ENCODE data around the gene GAS7.
A peak's percentile ranks its signal among the peaks of the same experiment; 100 is the strongest.
"Not testable (repeated sequence)": the region's sequence is repeated elsewhere in the genome, so short reads cannot be mapped to it uniquely, and the experiment has no call there.

The GAS7 gene

DNA sequence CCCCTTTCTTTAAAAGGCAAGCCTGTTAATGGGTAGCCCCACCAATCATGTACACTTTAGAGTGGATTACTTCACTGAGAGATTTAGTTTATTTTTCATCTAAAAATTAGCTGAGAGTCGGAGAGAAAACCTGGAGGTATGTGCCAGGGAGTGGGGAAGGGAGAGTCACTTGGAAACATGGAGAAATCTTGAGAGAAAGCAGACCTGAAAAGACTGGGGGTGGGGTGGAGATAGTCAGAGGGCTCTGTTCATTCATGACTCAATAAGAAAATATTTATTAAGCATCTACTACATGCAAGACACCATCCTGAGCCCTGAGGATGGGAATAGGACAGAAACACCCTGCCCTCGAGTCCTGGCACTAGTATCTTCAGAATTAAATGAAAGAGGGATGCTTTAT is 265.9 kb downstream of the GAS7 start:
- no peak for DNase-seq

DNA sequence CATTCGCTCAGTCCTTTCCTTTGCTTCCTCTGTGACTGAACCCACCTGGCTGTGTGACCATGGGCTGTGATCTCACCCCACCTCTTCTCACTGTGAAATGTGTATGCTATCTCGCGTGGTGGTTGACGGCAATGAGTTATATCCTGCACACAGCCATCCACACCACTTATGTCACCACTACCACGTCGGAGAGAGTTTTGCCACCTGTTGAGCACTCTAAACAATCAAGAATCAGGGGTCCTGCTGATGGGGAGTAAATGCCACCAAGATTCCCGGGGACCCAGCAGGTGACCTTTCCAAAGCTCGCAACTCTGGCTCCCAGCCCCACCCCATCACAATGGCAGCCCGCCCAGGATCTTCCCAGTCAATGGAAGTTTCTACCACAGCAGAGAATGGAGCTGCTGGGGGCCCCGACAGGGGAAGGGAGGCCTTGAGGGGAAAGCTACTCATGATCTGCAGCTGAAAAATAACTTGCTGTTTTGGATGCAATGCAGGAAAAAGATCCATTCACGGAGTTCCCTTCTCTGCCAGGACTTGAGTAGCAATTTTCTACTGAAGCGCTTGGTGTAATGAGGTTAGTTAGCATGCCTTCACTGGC is 267.2 kb downstream of the GAS7 start:
- no peak for DNase-seq

GRCh38 chr17:9929871-9930270 is 268.5 kb downstream of the GAS7 start:
- DNase-seq, result no peak

- DNase-seq, result no peak
These were observed 269.6 kb downstream of the GAS7 start for GRCh38 chr17:9928601-9929333.

DNA sequence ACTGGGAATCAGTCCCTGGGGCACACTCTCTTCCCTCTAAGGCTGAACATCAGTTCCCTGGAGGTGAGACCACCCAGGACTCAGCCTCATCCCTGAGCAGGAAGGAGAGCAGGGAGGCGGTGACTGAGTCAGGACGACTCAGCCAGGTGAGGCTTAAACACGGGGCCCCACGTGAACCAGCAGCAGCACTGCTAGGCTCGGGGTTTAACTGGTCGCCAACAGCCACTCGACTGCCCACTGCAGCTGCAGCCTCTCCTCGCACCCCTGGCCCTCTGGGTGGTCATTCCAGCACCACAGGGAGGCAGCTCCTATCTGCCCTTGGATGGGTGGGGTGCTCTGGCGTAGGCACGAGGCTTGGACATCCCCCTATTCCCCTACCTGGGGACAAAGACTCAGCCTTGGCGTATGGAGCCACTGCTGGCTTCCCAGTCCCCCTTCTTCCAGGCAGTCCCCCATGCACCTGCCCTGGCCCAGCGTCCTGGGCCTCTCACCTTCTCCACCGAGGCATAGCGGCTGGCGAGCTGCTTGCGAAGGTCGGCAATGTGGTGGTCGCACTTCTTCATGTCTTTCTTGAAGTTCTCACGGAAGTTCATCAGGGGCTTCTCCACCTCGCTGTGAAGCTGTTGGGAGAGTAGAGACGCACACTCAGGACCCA is 272.1 kb downstream of the GAS7 start:
- DNase-seq, result no peak

GRCh38 chr17:9925457-9925856 is 272.9 kb downstream of the GAS7 start:
- no peak for DNase-seq

DNA sequence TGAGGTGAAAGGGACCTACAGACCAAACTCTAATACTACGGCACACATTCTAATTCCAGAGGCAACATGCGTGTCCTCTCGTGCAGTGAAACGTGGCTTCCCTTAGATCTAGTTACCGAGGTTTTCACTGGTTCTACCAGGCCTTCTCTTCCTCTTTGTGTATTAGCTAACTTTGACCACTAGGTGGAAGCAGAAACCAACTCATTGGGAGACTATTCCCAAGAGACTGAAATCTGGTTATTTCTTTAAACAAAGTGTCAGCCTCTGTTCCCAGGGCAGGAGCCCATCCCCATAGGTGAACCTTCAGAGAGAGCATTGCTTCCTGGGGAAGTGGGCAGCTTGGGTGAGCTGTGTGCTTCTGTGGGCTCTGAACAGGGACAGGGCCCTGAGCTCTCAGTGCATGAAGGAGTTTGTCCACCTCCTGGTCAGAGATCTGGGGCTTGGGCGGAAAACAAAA is 273.6 kb downstream of the GAS7 start:
- peak; percentile 16 for DNase-seq

DNA sequence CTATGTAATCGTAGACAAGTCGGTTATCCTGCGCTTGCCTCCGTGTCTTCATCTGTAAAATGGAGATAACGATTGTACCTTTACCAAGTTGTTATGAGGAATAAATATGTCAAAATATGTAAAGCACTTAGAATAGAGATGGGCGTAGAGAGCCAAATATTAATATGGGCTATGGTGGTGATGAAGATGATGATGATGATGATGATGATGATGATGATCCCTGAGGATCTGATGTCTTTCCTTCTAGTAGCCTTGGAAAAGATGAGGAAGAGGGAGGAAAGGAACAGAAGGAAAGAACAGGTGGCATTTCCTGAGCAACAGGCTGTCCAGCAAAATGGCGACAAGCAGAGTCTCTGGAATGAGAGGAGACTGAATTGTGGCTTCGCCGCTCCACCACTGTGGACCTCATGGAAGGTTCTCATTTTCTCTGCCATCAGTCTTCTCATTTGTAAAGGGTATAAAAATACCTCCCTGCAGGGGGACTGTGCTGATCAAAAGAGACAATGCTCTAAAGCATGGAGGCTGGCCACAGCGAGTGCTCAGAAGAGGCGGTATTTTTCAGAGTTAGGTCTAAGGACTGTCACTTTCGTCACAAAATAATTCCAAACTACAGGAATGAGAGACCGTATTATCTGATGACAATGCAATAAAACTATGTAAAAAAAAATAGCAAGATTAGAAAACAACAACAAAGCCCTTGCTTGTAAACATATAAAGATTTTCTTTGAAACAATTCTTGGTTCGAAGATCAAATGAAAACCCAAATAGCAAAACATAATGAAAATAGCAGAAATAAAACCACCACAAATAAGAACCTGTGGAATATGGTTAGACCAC is 276.2 kb downstream of the GAS7 start:
- no peak for DNase-seq

DNA sequence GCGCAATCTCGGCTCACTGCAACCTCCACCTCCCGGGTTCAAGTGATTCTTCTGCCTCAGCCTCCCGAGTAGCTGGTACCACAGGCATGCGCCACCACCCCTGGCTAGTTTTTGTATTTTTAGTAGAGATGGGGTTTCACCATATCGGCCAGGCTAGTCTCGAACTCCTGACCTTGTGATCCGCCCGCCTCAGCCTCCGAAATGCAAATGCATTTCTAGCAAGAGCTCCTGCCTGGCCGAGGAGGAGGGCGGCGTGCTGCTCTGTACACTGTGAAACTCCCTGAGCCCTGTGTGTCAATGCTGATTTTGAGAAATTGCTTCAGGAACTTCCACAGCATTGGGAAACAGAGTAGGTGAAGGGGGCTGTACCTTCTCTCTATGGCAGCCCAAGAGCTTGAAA is 277.2 kb downstream of the GAS7 start:
- not testable (repeated sequence) for DNase-seq

DNA sequence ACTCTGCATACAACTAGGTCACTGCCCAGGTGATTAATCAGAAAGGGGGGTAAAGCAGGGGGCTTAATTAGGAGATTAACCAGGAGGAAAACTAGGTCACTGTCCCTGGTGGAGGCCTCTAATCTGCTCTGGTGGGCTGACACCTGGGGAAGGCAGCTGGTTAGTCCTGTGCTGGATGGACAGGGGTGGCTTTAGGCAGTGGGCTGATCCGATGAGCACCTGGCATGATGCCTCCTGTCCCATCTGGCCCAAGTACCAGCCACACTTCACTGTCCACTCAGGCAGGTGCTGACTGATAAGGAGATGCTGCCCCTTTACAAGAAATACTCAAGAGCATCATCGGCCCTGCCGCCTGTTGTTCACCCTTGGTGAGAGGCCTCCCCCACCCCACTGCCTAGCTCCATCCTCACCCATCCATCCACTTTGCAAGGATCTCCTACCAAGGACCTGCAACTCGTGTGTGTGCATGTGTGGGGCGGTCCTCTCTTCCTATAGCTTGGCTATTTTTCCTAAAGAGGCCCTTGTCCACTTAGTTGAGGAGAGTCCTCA is 279.5 kb downstream of the GAS7 start:
- DNase-seq, result no peak

- DNase-seq, result no peak
These were observed 280.1 kb downstream of the GAS7 start for GRCh38 chr17:9918352-9918751.

GRCh38 chr17:9917801-9918200 is 280.6 kb downstream of the GAS7 start:
- DNase-seq, result no peak

DNA sequence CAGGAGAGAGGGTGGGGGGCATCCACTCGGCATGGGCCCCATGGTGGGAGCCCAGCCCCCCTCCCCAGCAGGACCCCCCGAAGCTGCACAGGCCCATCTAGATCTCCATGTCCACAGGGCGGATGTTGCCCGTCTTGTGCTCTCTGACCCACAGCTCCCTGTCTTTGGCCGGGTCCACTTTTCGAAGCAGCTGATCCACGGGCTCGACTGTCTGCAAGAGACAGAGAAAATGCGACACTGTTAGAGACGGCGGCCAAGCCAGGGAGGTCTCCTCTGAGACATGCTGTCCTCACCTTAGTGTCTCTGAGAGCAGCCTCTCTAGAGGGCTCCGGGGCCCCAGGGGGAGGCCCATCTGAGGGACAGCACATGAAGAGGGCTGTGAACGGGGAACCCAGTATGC is 281.3 kb downstream of the GAS7 start:
- no peak for DNase-seq

- DNase-seq, result no peak
These were observed 282.3 kb downstream of the GAS7 start for GRCh38 chr17:9916108-9916507.

DNA sequence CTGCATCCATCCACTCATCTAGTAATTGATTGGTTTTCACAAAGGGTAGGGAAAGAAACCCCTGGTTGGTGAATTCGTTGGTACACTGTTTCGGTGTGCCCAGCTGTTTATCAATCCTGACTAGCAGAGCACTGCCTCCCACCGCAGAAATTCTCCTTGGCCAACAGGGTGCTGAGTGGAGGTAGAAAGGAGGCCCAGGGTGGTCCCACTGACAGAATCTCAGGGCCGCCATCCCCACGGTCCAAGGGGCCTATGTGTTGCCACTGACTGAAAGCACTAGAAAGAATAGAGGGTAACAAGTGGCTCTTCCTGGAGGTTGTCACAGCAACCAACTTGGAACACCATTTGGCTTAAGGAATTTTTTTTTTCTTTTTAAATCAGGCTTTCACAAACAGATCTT is 284.9 kb downstream of the GAS7 start:
- no peak for DNase-seq

DNA sequence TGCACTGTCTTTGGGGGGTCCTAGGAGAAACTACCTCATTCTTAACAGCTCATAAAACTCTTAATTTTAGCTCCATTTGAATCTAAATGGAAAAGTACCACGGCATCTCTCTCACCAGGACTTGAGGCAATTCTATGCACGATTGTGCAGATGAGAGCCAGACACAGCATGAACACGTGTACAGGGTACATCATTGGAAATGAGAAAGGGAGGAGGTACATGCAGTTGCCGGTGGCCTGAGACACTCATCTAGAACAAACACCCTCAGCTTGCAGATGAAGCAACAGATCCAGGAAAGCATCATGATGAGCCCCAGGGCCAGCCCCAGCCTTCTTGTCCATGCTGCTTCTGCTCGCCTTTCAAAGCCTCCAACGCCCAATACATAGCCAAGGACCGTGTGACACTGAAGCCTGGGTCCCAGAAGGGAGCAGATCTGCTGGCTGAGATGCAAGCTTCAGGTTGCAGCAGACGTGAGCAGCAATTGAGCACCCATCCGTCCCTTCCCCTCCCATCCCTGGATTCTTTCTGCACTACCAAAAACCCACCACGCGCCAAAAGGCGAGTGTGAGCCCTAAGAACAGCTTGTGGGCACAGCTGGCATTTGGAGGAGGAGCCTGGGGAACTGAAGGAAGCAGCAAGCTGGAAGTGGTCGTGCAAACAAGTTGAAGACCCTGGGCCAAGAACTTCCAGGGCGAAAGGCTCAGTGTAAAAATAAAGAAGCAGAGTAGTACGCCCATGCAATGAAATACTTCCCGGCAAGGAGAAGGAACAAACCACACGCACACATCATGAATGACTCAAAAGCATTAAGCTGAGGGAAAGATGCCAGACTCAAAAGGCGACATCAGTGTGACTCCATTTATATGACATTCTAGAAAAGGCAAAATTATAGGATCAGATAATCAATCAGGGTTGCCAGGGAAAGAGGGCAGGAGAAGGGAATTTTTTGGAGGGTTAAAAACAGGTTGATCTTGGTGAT is 286.0 kb downstream of the GAS7 start:
- no peak for DNase-seq

- DNase-seq, result no peak
These were observed 287.3 kb downstream of the GAS7 start for GRCh38 chr17:9911089-9911488.

DNA sequence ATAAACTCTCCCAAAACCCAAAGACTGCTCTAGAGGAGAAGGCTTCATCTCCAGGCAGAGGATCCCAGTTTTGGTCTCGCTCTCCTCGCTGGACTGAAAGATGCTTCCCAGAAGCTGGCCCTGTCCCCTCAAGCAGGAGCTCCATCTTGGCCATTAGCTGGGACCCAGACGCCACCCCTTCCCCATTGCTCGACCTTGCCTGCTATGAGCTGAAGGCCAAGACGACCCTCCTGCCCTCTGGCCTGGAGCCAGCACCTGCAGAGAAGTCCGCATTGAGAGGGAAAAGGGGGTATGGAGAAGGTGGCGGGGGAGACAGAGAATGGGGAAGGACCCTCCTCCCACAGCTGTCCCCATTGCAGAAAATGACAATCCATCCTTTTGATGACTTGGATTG is 289.8 kb downstream of the GAS7 start:
- DNase-seq, result no peak

- no peak for DNase-seq
These were observed 290.3 kb downstream of the GAS7 start for GRCh38 chr17:9907883-9908648.

- DNase-seq, result no peak
These were observed 291.3 kb downstream of the GAS7 start for GRCh38 chr17:9907131-9907530.

GRCh38 chr17:9906616-9907015 is 291.8 kb downstream of the GAS7 start:
- no peak for DNase-seq
